Measurements from ENCODE around the gene CACNA1C. TPM values are rescaled to one million over a fixed set of nuclear protein-coding genes. Genes with fewer than 3 reads are reported as not detected.

CACNA1C gene
- total RNA-seq, 6 donors from 2014 or later: 5.2 to 45.1 (median 8.8) TPM

DNA sequence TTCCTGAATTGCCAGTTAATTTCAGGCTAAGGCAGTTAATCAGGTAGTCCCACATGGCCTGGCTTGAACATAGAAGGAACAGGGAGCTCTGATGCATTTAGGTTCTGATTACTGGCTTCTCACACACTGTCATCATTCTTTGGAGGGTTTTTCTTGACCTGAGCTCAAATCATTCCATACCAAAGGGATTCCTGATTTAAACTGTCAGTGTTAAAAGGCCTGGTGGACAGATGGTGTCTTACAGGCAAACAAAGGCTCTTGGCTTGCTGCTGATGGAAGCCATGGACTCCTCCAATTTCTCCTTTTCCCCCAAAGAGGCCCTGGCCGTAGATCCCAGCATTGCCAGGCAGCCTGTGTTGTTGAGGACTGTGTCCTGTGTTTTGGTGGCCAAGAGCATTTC lies 30.2 kb downstream of the CACNA1C start:
- no peak for TF ChIP-seq EP300 (IDR thresholded peaks at IDR 0.05)
- no peak for TF ChIP-seq POLR2AphosphoS5 (IDR thresholded peaks at IDR 0.05)
- TF ChIP-seq, protein P1, sequence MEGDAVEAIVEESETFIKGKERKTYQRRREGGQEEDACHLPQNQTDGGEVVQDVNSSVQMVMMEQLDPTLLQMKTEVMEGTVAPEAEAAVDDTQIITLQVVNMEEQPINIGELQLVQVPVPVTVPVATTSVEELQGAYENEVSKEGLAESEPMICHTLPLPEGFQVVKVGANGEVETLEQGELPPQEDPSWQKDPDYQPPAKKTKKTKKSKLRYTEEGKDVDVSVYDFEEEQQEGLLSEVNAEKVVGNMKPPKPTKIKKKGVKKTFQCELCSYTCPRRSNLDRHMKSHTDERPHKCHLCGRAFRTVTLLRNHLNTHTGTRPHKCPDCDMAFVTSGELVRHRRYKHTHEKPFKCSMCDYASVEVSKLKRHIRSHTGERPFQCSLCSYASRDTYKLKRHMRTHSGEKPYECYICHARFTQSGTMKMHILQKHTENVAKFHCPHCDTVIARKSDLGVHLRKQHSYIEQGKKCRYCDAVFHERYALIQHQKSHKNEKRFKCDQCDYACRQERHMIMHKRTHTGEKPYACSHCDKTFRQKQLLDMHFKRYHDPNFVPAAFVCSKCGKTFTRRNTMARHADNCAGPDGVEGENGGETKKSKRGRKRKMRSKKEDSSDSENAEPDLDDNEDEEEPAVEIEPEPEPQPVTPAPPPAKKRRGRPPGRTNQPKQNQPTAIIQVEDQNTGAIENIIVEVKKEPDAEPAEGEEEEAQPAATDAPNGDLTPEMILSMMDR (IDR thresholded peaks at IDR 0.05): no peak
- TF ChIP-seq POLR2A (IDR thresholded peaks at IDR 0.05): no peak
- H3K27me3 ChIP-seq: no peaks in the 10 kb centered on the region
- H3K9me3 ChIP-seq: no peaks in the 10 kb centered on the region
- no peak overlapping the region for H3K4me3 ChIP-seq
- no peaks in the 10 kb centered on the region for H3K36me3 ChIP-seq
- peaks cover 0 to 2% (median 0%) of the 10 kb centered on the region in 4 donors for H3K4me1 ChIP-seq
- no peak overlapping the region for H3K27ac ChIP-seq
- 83 to 85% methylated on average over 1 of the region's 1 CpG for WGBS, 2 donors
- ATAC-seq (ENCODE audit: low FRiP score in 2 of 2): no peak
- no peak for DNase-seq

DNA sequence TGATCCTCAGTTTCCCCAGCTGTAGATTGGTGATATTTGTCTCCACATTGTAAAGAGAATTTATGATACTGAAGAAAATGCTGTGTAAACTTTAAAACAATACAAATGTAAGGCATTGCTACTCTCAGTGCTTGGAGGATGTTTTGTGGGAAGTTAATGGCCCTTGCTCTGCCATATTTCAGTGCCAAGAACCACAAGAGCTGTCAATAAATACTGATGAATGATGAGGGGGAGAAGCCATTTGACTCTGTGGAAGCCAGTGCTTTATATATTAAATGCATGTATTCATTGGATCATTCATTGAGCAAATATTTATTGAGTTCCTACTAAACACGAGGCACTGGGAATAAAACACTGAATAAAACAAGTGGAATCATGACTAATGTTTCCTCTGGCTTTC lies 30.8 kb downstream of the CACNA1C start:
- H3K9me3 ChIP-seq: no peaks in the 10 kb centered on the region
- no peak overlapping the region for H3K4me3 ChIP-seq
- no peaks in the 10 kb centered on the region for H3K36me3 ChIP-seq
- H3K27me3 ChIP-seq: no peaks in the 10 kb centered on the region
- H3K4me1 ChIP-seq: peaks cover 0 to 2% (median 0%) of the 10 kb centered on the region in 4 donors
- no peak for TF ChIP-seq POLR2AphosphoS5 (IDR thresholded peaks at IDR 0.05)
- TF ChIP-seq EP300 (IDR thresholded peaks at IDR 0.05): no peak
- TF ChIP-seq, protein P1 (IDR thresholded peaks at IDR 0.05): no peak
- no peak for TF ChIP-seq POLR2A (IDR thresholded peaks at IDR 0.05)
- DNase-seq: no peak
- no peak overlapping the region for H3K27ac ChIP-seq
- no peak for ATAC-seq (ENCODE audit: low FRiP score in 2 of 2)
- WGBS, 2 donors: 49 to 59% methylated on average over 1 of the region's 1 CpG

DNA sequence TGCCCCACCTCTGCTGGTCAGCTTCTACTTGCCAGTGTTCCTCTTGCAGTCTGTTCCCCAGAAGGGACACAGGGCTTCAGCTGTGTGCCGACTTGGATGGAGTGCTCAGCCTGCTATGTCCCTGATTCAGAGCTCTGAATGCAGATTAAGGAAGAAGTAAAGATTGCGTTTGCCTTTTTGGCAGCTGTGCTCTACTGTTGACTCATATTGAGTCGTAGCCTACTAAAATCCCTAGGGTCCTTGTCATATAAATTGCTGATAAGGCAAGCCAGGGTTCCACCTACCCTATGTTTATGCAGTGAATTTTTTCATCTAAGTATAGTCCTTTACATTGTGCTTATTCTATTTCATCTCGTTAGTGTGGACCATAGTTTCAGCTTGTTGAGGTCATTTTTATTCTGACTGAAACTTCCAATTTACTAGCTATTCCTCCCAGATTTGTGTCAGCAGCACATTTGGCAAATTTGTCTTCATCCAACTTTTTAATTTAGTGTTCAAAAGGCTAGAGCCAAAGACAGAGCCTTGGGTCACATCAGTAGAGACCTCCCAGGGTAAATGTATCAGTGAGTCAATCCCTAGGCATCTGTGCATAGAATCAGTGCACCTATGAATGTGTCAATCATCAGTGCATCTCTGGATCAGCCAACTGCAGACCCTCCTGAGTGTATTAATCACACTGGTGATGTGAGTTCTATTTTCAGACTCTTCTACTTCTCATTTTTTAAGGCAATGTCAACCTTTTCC lies 31.9 kb downstream of the CACNA1C start:
- ATAC-seq (ENCODE audit: low FRiP score in 2 of 2) (peak in 1 of 2 donors; percentile 89), DNase-seq (no peak)
- no peak overlapping the region for H3K27ac ChIP-seq
- H3K4me3 ChIP-seq: no peak overlapping the region
- no peaks in the 10 kb centered on the region for H3K27me3 ChIP-seq
- no peaks in the 10 kb centered on the region for H3K9me3 ChIP-seq
- TF ChIP-seq EP300 (IDR thresholded peaks at IDR 0.05) (no peak), POLR2A (IDR thresholded peaks at IDR 0.05) (no peak), POLR2AphosphoS5 (IDR thresholded peaks at IDR 0.05) (no peak)
- TF ChIP-seq, protein P1 (IDR thresholded peaks at IDR 0.05): no peak
- H3K4me1 ChIP-seq: peaks cover 0 to 2% (median 0%) of the 10 kb centered on the region in 4 donors
- H3K36me3 ChIP-seq: no peaks in the 10 kb centered on the region
- WGBS, 2 donors: 44 to 56% methylated on average over 4 of the region's 4 CpGs

DNA sequence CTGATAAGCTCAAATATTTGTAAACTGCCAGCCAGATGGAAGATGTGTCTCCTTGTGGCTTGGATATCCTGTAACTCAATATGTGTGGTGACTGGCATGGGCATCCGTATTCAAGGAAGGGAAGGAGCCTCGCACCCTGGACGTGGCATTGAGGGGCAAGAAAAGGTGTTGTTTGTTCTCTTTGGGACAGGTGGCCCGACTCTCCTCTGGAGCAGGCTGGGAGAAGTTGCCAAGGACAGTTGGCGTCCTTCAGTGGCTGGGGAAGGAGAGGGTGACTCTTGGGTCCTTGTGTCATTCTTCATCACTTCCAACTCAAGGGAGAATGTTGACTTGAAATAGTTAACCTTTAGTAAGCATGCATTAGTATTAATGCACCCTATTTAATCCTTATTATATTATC lies 39.6 kb downstream of the CACNA1C start:
- ATAC-seq (ENCODE audit: low FRiP score in 2 of 2): no peak
- H3K4me3 ChIP-seq: no peak overlapping the region
- peaks cover 6 to 13% (median 7%) of the 10 kb centered on the region in 4 donors for H3K4me1 ChIP-seq
- WGBS, 2 donors: 86 to 92% methylated on average over 5 of the region's 5 CpGs
- H3K9me3 ChIP-seq: no peaks in the 10 kb centered on the region
- DNase-seq: no peak
- no peak overlapping the region for H3K27ac ChIP-seq
- TF ChIP-seq POLR2A (IDR thresholded peaks at IDR 0.05): no peak
- TF ChIP-seq, protein P1 (IDR thresholded peaks at IDR 0.05): no peak
- no peak for TF ChIP-seq POLR2AphosphoS5 (IDR thresholded peaks at IDR 0.05)
- TF ChIP-seq EP300 (IDR thresholded peaks at IDR 0.05): no peak
- no peaks in the 10 kb centered on the region for H3K27me3 ChIP-seq
- no peaks in the 10 kb centered on the region for H3K36me3 ChIP-seq

DNA sequence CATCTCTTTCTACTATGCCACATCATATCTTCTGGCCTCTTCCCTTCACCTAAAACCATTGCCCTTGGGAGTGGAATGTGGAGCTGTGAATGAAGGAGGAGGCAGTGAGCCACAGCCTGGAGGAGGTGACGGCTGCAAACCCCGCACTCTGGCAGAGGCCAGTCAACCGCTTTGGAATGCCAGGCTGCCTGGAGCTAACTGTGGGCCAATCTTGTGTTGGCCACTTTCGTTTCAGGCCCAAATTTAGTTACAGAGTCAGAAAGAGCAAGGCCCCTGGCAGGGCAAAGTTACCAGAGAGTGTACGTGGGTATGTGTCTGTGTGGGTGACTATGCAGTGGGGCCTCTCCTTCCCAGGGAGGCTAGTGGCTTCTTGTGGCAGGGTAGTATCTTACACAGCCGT lies 40.1 kb downstream of the CACNA1C start:
- DNase-seq: no peak

More for the DNA sequence above, 40.1 kb downstream of the CACNA1C start:
- no peak overlapping the region for H3K4me3 ChIP-seq
- peak overlapping the region in 1 of 4 donors; percentile 19 for H3K27ac ChIP-seq
- no peaks in the 10 kb centered on the region for H3K9me3 ChIP-seq
- peaks cover 6 to 13% (median 7%) of the 10 kb centered on the region in 4 donors for H3K4me1 ChIP-seq
- no peaks in the 10 kb centered on the region for H3K27me3 ChIP-seq
- H3K36me3 ChIP-seq: no peaks in the 10 kb centered on the region
- TF ChIP-seq POLR2A (IDR thresholded peaks at IDR 0.05): no peak
- 72 to 85% methylated on average over 2 to 6 of the region's 6 CpGs for WGBS, 2 donors
- ATAC-seq (ENCODE audit: low FRiP score in 2 of 2): no peak

Data from upper lobe of left lung (tissue), 6 donors.